GM06990 (cell line): ENCODE results near the gene DPP4.
A peak's percentile ranks its signal among the peaks of the same experiment; 100 is the strongest.

ENCODE experiments used
- DNase-seq: peaks from one replicate; pipeline ENCODE4 v3.0.0-alpha.2; 2011; ENCODE audit not compliant: insufficient read length; ENCODE audit errors: extremely low read depth
- H3K27me3 ChIP-seq: replicated peaks from 2 replicates; pipeline ENCODE4 v1.6.0; 2011; ENCODE audit warnings: low read length; ENCODE audit not compliant: control insufficient read depth, insufficient read depth
- H3K36me3 ChIP-seq: 2 replicates; pipeline ENCODE4 v1.5.1; 2011; ENCODE audit warnings: low read length; ENCODE audit not compliant: control insufficient read depth, insufficient read depth
- H3K4me3 ChIP-seq: replicated peaks from 2 replicates; pipeline ENCODE4 v1.5.1; 2011; ENCODE audit warnings: low read depth, mild to moderate bottlenecking, control low read depth, low read length
- TF ChIP-seq, protein P1 (sequence below): IDR thresholded peaks from 2 replicates; pipeline ENCODE4 v1.5.1; 2011; ENCODE audit warnings: low read length, control low read depth, mild to moderate bottlenecking, inconsistent platforms; ENCODE audit not compliant: insufficient read depth, poor library complexity, severe bottlenecking

Gene DPP4

DNA sequence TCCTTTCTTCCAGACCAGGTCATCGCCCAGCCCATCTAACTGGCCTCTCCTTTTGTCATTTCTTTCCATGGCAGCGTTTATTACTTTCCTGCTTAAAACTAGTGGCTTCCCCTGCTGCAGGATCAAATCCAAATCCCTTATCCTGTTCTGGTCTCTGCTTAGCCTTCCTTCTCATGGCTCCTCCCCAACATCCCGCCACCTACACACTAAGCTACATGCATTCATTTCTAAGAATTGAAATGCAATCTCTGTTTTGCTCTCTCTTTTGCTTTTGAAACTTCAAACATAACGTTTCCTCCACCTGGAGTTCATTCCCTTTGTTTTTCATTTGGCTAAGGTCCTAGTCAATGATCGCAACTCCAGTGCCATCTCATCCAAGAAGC lies 18.0 kb upstream of the DPP4 start:
- H3K27me3 ChIP-seq: no peaks in the 10 kb centered on the region
- H3K4me3 ChIP-seq: no peak overlapping the region
- no peaks in the 10 kb centered on the region for H3K36me3 ChIP-seq
- no peak for DNase-seq
- TF ChIP-seq, protein P1, sequence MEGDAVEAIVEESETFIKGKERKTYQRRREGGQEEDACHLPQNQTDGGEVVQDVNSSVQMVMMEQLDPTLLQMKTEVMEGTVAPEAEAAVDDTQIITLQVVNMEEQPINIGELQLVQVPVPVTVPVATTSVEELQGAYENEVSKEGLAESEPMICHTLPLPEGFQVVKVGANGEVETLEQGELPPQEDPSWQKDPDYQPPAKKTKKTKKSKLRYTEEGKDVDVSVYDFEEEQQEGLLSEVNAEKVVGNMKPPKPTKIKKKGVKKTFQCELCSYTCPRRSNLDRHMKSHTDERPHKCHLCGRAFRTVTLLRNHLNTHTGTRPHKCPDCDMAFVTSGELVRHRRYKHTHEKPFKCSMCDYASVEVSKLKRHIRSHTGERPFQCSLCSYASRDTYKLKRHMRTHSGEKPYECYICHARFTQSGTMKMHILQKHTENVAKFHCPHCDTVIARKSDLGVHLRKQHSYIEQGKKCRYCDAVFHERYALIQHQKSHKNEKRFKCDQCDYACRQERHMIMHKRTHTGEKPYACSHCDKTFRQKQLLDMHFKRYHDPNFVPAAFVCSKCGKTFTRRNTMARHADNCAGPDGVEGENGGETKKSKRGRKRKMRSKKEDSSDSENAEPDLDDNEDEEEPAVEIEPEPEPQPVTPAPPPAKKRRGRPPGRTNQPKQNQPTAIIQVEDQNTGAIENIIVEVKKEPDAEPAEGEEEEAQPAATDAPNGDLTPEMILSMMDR: no peak

DNA sequence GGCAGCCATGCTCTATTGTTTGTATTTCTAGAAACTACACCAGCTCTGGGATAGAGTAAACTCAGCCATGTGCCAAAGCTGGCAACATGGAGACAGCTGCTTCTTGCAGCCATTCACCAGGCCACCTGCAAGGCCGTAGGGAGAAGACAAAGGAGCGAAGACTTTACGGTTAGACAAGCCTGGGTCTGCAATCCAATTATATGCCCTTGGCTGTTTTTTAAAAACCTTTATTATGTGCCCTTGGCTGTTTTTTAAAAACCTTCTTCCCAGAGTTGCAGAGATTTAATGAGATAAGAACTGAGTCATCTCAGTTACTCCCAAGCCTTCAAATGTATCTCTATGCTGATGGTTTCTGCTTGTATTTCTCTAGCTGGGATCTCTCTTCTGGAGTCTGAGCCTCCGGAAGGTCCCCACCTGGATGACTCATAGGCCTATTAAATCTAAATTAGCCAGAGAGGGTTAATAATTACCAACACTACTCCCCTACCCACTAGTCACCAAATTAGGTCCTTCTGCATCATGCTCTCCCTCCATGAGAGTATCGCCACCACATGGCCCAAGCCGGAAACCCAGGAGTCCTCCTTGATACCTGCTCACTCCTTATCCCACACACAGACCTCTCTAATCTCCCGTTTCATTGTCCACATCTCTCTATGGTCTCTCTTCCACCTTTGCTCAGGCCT lies 17.5 kb upstream of the DPP4 start:
- H3K36me3 ChIP-seq: no peaks in the 10 kb centered on the region
- TF ChIP-seq, protein P1: peak; percentile 34

DNA sequence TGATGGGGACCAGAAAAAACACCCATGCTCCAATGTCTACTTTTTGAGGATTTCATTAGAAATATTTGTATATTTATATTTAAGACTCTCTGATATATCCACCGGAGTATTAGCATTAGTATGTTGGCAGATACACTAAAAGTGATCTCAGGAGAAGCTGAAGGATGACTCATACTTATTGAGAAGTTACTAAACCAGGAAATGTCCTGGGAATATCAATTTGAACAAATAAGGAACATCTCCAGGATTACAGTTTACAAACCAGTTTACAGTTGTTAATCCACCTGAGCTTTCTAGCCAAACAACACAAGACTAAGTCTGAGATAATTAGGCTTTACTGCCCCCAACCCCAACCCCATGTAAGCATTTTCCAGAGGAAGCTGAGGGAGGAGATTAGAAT lies 16.1 kb upstream of the DPP4 start:
- no peak for DNase-seq
- TF ChIP-seq, protein P1: no peak
- Histone ChIP-seq H3K4me3 (no peak overlapping the region), H3K36me3 (no peaks in the 10 kb centered on the region), H3K27me3 (no peaks in the 10 kb centered on the region)

More for the DNA sequence above, 17.5 kb upstream of the DPP4 start:
- no peak overlapping the region for H3K4me3 ChIP-seq
- no peak for DNase-seq
- H3K27me3 ChIP-seq: no peaks in the 10 kb centered on the region

DNA sequence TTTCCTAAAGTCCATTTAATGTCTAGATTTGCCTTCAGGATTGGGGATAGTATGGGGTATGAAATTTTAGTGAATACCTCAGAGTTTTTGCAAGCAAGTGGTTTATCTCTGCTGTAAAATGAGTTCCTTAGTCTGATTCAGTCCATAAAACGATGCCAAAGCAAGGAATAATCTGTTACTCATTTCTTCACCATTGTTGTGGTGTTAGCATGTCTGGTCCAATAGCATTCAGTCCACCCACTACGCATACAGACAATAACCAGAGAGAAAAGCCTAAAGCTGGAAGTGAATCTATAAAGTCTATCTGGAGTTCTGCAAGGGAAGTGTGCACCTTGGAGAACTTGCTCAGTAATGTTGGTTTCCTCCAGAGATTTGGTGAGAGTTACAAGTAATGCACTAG lies 12.9 kb upstream of the DPP4 start:
- H3K36me3 ChIP-seq: no peaks in the 10 kb centered on the region
- no peak for DNase-seq
- TF ChIP-seq, protein P1: no peak
- no peak overlapping the region for H3K4me3 ChIP-seq
- no peaks in the 10 kb centered on the region; the same call in none of the 2 replicates for H3K27me3 ChIP-seq

DNA sequence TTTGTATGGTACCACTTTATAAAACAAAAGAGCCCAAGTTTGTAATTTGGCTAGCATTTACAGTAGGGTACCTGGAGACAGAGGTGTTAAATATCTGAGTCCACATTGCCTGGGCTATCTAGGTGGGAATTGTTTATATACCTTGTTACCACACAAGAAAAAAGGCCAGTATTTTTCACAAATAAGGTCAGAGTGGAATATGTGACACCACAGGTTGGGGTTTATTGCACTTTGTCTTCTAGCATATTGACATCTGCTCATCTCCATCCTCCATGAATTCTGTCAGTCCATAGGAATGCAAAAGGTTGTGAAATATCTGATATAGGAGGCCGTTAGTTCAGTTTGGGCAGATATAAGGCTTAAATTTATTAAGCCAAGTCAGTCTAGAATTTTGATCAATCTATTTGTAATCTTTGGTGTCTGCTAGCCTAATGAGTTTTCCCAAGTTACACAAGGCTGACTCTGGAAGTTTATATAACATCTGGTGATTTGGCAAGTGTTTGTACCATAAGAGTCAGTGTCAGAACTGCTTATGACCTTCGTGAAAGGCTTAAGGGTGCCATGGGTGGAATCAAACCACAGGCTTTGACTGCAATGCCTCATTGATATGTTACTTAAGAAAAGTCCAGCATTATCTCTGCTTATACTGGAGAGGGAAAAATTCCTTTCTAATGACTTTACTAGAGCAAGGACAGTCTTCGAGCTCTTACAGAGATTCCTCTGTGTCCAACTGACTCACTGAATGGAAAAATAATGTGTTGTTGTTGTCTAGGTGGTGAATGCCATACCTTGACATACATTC lies 11.3 kb upstream of the DPP4 start:
- DNase-seq: no peak
- Histone ChIP-seq H3K4me3 (no peak overlapping the region), H3K36me3 (no peaks in the 10 kb centered on the region), H3K27me3 (no peaks in the 10 kb centered on the region; the same call in none of the 2 replicates)
- TF ChIP-seq, protein P1: no peak
